Measurements from ENCODE around the gene GRB10.
A peak's percentile ranks its signal among the peaks of the same experiment; 100 is the strongest.

GRB10 gene

GRCh38 chr7:50665403-50666123 is 117.1 kb downstream of the GRB10 start:
- no peak for DNase-seq

- no peak for DNase-seq
These were observed 117.8 kb downstream of the GRB10 start for GRCh38 chr7:50664937-50665336.

- DNase-seq, result peak; percentile 8
These were observed 118.2 kb downstream of the GRB10 start for GRCh38 chr7:50664461-50664922.

GRCh38 chr7:50663396-50664102 is 119.1 kb downstream of the GRB10 start:
- DNase-seq, result no peak

- DNase-seq, result no peak
These were observed 119.7 kb downstream of the GRB10 start for GRCh38 chr7:50662996-50663395.

GRCh38 chr7:50662041-50662694 is 120.5 kb downstream of the GRB10 start:
- DNase-seq, result peak; percentile 59

GRCh38 chr7:50661345-50662040 is 121.2 kb downstream of the GRB10 start:
- DNase-seq, result peak; percentile 72

GRCh38 chr7:50660830-50661175 is 121.9 kb downstream of the GRB10 start:
- no peak for DNase-seq

GRCh38 chr7:50660040-50660829 is 122.5 kb downstream of the GRB10 start:
- no peak for DNase-seq

- DNase-seq, result no peak
These were observed 123.2 kb downstream of the GRB10 start for GRCh38 chr7:50659329-50659965.

GRCh38 chr7:50658696-50659095 is 124.0 kb downstream of the GRB10 start:
- DNase-seq, result no peak

- DNase-seq, result no peak
These were observed 124.8 kb downstream of the GRB10 start for GRCh38 chr7:50657912-50658311.

- DNase-seq, result no peak
These were observed 125.3 kb downstream of the GRB10 start for GRCh38 chr7:50657341-50657873.

- no peak for DNase-seq
These were observed 126.4 kb downstream of the GRB10 start for GRCh38 chr7:50656141-50656895.

GRCh38 chr7:50655490-50655889 is 127.2 kb downstream of the GRB10 start:
- DNase-seq, result no peak

- DNase-seq, result no peak
These were observed 127.7 kb downstream of the GRB10 start for GRCh38 chr7:50655020-50655419.

GRCh38 chr7:50653981-50654425 is 128.7 kb downstream of the GRB10 start:
- no peak for DNase-seq

GRCh38 chr7:50653126-50653864 is 129.4 kb downstream of the GRB10 start:
- DNase-seq, result no peak

GRCh38 chr7:50652400-50653125 is 130.1 kb downstream of the GRB10 start:
- no peak for DNase-seq

All from KG1 (cell line).